HepG2 (cell line): ENCODE data around the gene TRIM58. TPM values are rescaled to one million over a fixed set of nuclear protein-coding genes. Genes with fewer than 3 reads are reported as not detected.

Experiments
- ATAC-seq: fragments of 200-7000 bp; cut with Tn5 transposase; 3 replicates; pipeline ENCODE4 v1.9.1; 2020; ENCODE audit warnings: mild to moderate bottlenecking, moderate library complexity
- BruUV-seq: library from RNA; stranded (reverse); fragments of 400-500 nt; replicated peaks from 2 replicates; lab custom pipeline; 2021; lab: Mats Ljungman, UMichigan
- CTCF ChIA-PET: fragments of 300-600 bp; formaldehyde crosslinking; extraction: SDS; loops from one replicate; lab custom pipeline; 2021; ENCODE audit warnings: low total read pairs, inconsistent platforms, low intra/inter-chr PET ratio; lab: Yijun Ruan, JAX
- POLR2A ChIA-PET: fragments of 350-600 bp; sonication (Branson Sonifier 250); formaldehyde crosslinking; loops from one replicate; lab custom pipeline; 2020; ENCODE audit warnings: antibody characterized with exemption, inconsistent platforms; lab: Yijun Ruan, JAX
- DNase-seq: peaks from one replicate; pipeline ENCODE4 v3.0.0-alpha.2; 2015; ENCODE audit warnings: low spot score
- FAIRE-seq: peaks from 3 replicates; lab custom pipeline; 2011; peaks lifted over from hg19 to GRCh38; lab: Jason Lieb, UNC
- H2AFZ ChIP-seq: one replicate; pipeline ENCODE4 v1.6.1; 2011; ENCODE audit warnings: low read length, inconsistent platforms
- H3K27ac ChIP-seq: fragments of 300-600 bp; 3 replicates; pipeline ENCODE4 v1.8.0; 2011; ENCODE audit warnings: mixed run types, mild to moderate bottlenecking, mixed read lengths, low read length, inconsistent platforms; ENCODE audit not compliant: insufficient read depth; ENCODE audit errors: extremely low read length
- H3K27me3 ChIP-seq, 2 experiments: fragments of 200-600 bp in 1 of 2; 2 replicates in 1 of 2; 3 replicates in 1 of 2; pipeline versions ENCODE4 v1.6.0 to v1.8.0; 2011; ENCODE audit warnings: low read length in 2 of 2, mild to moderate bottlenecking in 2 of 2, moderate library complexity in 2 of 2, inconsistent platforms in 1 of 2; ENCODE audit not compliant: insufficient read depth in 2 of 2, control insufficient read depth in 1 of 2
- H3K36me3 ChIP-seq, 2 experiments: fragments of 200-600 bp in 1 of 2; replicated peaks in 1 of 2; 2 replicates in 1 of 2; 3 replicates in 1 of 2; pipeline versions ENCODE4 v1.5.1 to v1.8.0; 2011; ENCODE audit warnings: low read length in 2 of 2, inconsistent platforms in 1 of 2; ENCODE audit not compliant: insufficient read depth in 2 of 2, control insufficient read depth in 1 of 2
- H3K4me1 ChIP-seq: 2 replicates; pipeline ENCODE4 v1.5.1; 2012; ENCODE audit warnings: low read length, inconsistent platforms; ENCODE audit not compliant: insufficient read depth
- H3K4me2 ChIP-seq: 2 replicates; pipeline ENCODE4 v1.6.0; 2011; ENCODE audit warnings: low read depth, low read length, inconsistent platforms
- H3K4me3 ChIP-seq, 3 experiments: fragments of 200-600 bp in 1 of 3; sonication (generic), shearing (Covaris generic) in 1 of 3; replicated peaks in 1 of 3; 2 replicates each; pipeline ENCODE4 v1.5.1; 2011 to 2016; ENCODE audit warnings: low read length in 3 of 3, inconsistent platforms in 2 of 3, low read depth in 2 of 3, mild to moderate bottlenecking in 2 of 3, control low read depth in 1 of 3, mixed read lengths in 1 of 3; ENCODE audit not compliant: insufficient read depth in 1 of 3
- H3K79me2 ChIP-seq: one replicate; pipeline ENCODE4 v1.6.1; 2011; ENCODE audit warnings: low read length, inconsistent platforms; ENCODE audit not compliant: insufficient read depth
- H3K9ac ChIP-seq: 2 replicates; pipeline ENCODE4 v1.6.0; 2011; ENCODE audit warnings: mild to moderate bottlenecking, low read depth, low read length, inconsistent platforms; ENCODE audit not compliant: insufficient read depth
- H3K9me3 ChIP-seq: 2 replicates; pipeline ENCODE4 v1.5.1; 2012; ENCODE audit warnings: mild to moderate bottlenecking, low read length
- H4K20me1 ChIP-seq: 2 replicates; pipeline ENCODE4 v1.6.0; 2011; ENCODE audit warnings: inconsistent platforms, mild to moderate bottlenecking, low read length, moderate library complexity; ENCODE audit not compliant: insufficient read depth
- BATF2 ChIP-seq: sonication (generic); formaldehyde crosslinking; IDR thresholded peaks from 2 replicates; pipeline ENCODE4 v1.8.0; 2022; ENCODE audit warnings: mild to moderate bottlenecking, missing genetic modification reagents, moderate library complexity
- CENPBD1 ChIP-seq: sonication (generic); formaldehyde crosslinking; IDR thresholded peaks from 2 replicates; pipeline ENCODE4 v1.8.0; 2022; ENCODE audit warnings: missing genetic modification reagents, low read depth, mild to moderate bottlenecking, borderline replicate concordance
- E2F5 ChIP-seq: sonication (generic); formaldehyde crosslinking; conservative IDR thresholded peaks from 2 replicates; pipeline ENCODE4 v1.4.0; 2020; ENCODE audit warnings: missing genetic modification reagents
- GPN1 ChIP-seq: sonication (generic); formaldehyde crosslinking; IDR thresholded peaks from 2 replicates; pipeline ENCODE4 v1.5.1; 2020; ENCODE audit warnings: missing genetic modification reagents, borderline replicate concordance
- TEAD3 ChIP-seq: optimal IDR thresholded peaks from 2 replicates; pipeline ENCODE3; 2016; ENCODE audit warnings: borderline replicate concordance
- TIGD3 ChIP-seq: sonication (generic); formaldehyde crosslinking; IDR thresholded peaks from 2 replicates; pipeline ENCODE4 v1.5.1; 2020; ENCODE audit warnings: mild to moderate bottlenecking, missing genetic modification reagents, borderline replicate concordance
- ZNF441 ChIP-seq: sonication (generic); formaldehyde crosslinking; IDR thresholded peaks from 2 replicates; pipeline ENCODE4 v1.7.0; 2021; ENCODE audit warnings: missing genetic modification reagents, borderline replicate concordance
- ZNF552 ChIP-seq: sonication (generic); formaldehyde crosslinking; IDR thresholded peaks from 2 replicates; pipeline ENCODE4 v1.9.0; 2022; ENCODE audit warnings: missing genetic modification reagents, mild to moderate bottlenecking, borderline replicate concordance
- ZNF839 ChIP-seq: sonication (generic); formaldehyde crosslinking; IDR thresholded peaks from 2 replicates; pipeline ENCODE4 v1.4.0; 2020; ENCODE audit warnings: missing genetic modification reagents, mild to moderate bottlenecking, borderline replicate concordance
- WGBS: methylation state at CpG from one replicate; pipeline ENCODE4 v1.1.6; 2017; ENCODE audit warnings: low lambda C conversion rate; 5-methylcytosine and 5-hydroxymethylcytosine counted together
- in situ Hi-C: cut with HindIII; loops from 2 replicates; pipeline ENCODE4 v1.10.0; 2017; ENCODE audit warnings: low pct_unique_long_range_greater_than_20kb; ENCODE audit not compliant: extremely low pct_ligation_motif_present
- intact Hi-C: fragments of 100-400 bp; cut with micrococcal nuclease; formaldehyde crosslinking; loops from one replicate; pipeline ENCODE4 v1.10.0; 2022; ENCODE audit not compliant: unreplicated experiment
- polyA plus RNA-seq, 8 experiments: library from polyadenylated mRNA; depleted of rRNA in 3 of 8; stranded (reverse) in 7 of 8; unstranded in 1 of 8; fragments of >200 nt; fragmentation: Illumina TruSeq in 4 of 8; extraction: Trizol in 4 of 8; gene quantifications; 2 replicates each; pipeline versions ENCODE4 v1.2.1 to v1.2.3, GENCODE V29; 2011 to 2016; ENCODE audit warnings: low read depth in 4 of 8, missing spikeins in 1 of 8, mixed read lengths in 1 of 8; ENCODE audit not compliant: insufficient read depth in 1 of 8
- total RNA-seq, 5 experiments: library from RNA; depleted of rRNA; stranded (reverse); fragments of >200 nt; fragmentation: Illumina TruSeq; extraction: Trizol; gene quantifications; 2 replicates each; pipeline ENCODE4 v1.2.3, GENCODE V29; 2016; ENCODE audit warnings: low read depth in 1 of 5

The TRIM58 gene
- total and polyA plus RNA-seq, 2 of the 13 experiments (the other 11 are each of a cell fraction or from before 2014, with no cell fraction given): not detected

GRCh38 chr1:247824023-247824422 lies 33.0 kb upstream of the TRIM58 start, which contains the start of gene OR14A16:
OR14A16 (minus strand) TSS chr1:247824119; CDS start chr1:247815729, 8,390 bp downstream.
- Histone ChIP-seq H3K27me3 (no peaks in the 10 kb centered on the region), H3K27ac (no peak within 1 kb of the TSS), H3K9ac (no peak within 1 kb of the TSS), H3K79me2 (no peaks in the 10 kb centered on the region), H3K9me3 (peaks cover 28% of the 10 kb centered on the region), H3K4me2 (no peak within 1 kb of the TSS), H3K36me3 (no peaks in the 10 kb centered on the region), H3K4me3 (no peak within 1 kb of the TSS), H4K20me1 (no peaks in the 10 kb centered on the region), H3K4me1 (no peaks in the 10 kb centered on the region), H2AFZ (no peak within 1 kb of the TSS)
- intact Hi-C loops (no loop called here), in situ Hi-C loops (no loop called here)
- DNase-seq: no peak
- ATAC-seq: no peak
- WGBS: 3% methylated on average over 6 of the region's 6 CpGs
- POLR2A ChIA-PET: no interaction called here
- BruUV-seq: no TSS peak
- TF ChIP-seq CENPBD1: no peak
- TF ChIP-seq ZNF839: no peak
- TF ChIP-seq GPN1: no peak
- no peak for TF ChIP-seq E2F5
- TF ChIP-seq TIGD3 (CRISPR knock-in tag): no peak
- TF ChIP-seq ZNF441: no peak
- TF ChIP-seq BATF2 (CRISPR knock-in tag): no peak
- no peak for TF ChIP-seq TEAD3 (CRISPR knock-in tag)
- TF ChIP-seq ZNF552: no peak
- CTCF ChIA-PET: no interaction called here
- FAIRE-seq: no peak
